ENCODE measurements around the gene INSIG2.

DNA sequence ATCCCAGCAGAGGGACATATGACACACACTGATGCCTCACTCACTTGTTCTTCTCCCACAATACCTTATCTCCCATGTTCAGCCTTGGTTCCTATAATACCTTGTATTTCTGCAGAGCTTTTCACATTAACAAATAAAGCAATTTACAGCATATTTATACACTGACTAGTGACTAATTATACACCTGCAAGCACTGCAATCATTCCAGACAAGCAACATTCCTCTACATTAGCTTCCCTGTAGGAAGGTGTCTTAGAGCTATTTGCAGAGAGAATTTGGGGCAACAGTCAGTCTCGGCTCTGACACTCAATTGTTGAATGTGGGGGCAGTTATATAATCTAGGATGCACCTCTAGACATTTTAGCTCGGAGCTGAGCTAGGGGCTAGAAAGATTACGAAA, 9.5 kb upstream of the INSIG2 start:
- no peak for TF ChIP-seq SIN3A (IDR thresholded peaks at IDR 0.05; ENCODE audit: borderline replicate concordance, insufficient read depth, low read length)
- no peak for TF ChIP-seq TAF1 (IDR thresholded peaks at IDR 0.05; ENCODE audit: borderline replicate concordance, insufficient read depth, low read length)

Measured in PFSK-1 (cell line).